DND-41 (cell line): ENCODE results near the gene SRP54.

Experiments used
- ATAC-seq: fragments of 200-7000 bp; cut with Tn5 transposase; 3 replicates; pipeline ENCODE4 v1.9.1; 2021; ENCODE audit warnings: low read depth; ENCODE audit not compliant: insufficient read depth
- DNase-seq: peaks from one replicate; pipeline ENCODE4 v3.0.0-alpha.2; 2020
- H2AFZ ChIP-seq: 2 replicates; pipeline ENCODE4 v1.6.0; 2012; ENCODE audit warnings: low read depth, low read length
- H3K27ac ChIP-seq: 2 replicates; pipeline ENCODE4 v1.5.1; 2012; ENCODE audit warnings: low read length, inconsistent platforms
- H3K27me3 ChIP-seq: fragments of 200-600 bp; sonication (generic); 2 replicates; pipeline ENCODE4 v1.6.0; 2012; ENCODE audit warnings: low read length, mild to moderate bottlenecking, inconsistent platforms; ENCODE audit not compliant: insufficient read depth, poor library complexity
- H3K36me3 ChIP-seq: 2 replicates; pipeline ENCODE4 v1.5.1; 2012; ENCODE audit warnings: low read length, inconsistent platforms; ENCODE audit not compliant: insufficient read depth
- H3K4me1 ChIP-seq: 2 replicates; pipeline ENCODE4 v1.5.1; 2012; ENCODE audit warnings: mild to moderate bottlenecking, low read length; ENCODE audit not compliant: insufficient read depth
- H3K4me2 ChIP-seq: 2 replicates; pipeline ENCODE4 v1.6.0; 2012; ENCODE audit warnings: mild to moderate bottlenecking, moderate library complexity, low read length, inconsistent platforms; ENCODE audit not compliant: insufficient read depth
- H3K4me3 ChIP-seq, 2 experiments: fragments of 200-600 bp in 1 of 2; shearing (Covaris generic) in 1 of 2; 2 replicates each; pipeline ENCODE4 v1.5.1; 2012 to 2016; ENCODE audit warnings: inconsistent platforms in 2 of 2, low read length in 2 of 2, mild to moderate bottlenecking in 2 of 2, low read depth in 1 of 2, moderate library complexity in 1 of 2
- H3K79me2 ChIP-seq: 2 replicates; pipeline ENCODE4 v1.6.0; 2012; ENCODE audit warnings: low read length, inconsistent platforms; ENCODE audit not compliant: insufficient read depth
- H3K9ac ChIP-seq: 2 replicates; pipeline ENCODE4 v1.6.0; 2012; ENCODE audit warnings: low read depth, mild to moderate bottlenecking, inconsistent platforms, low read length, moderate library complexity
- H3K9me3 ChIP-seq: 2 replicates; pipeline ENCODE4 v1.5.1; 2012; ENCODE audit warnings: low read length, moderate library complexity, mild to moderate bottlenecking, inconsistent platforms; ENCODE audit not compliant: insufficient read depth, severe bottlenecking
- H4K20me1 ChIP-seq: 2 replicates; pipeline ENCODE4 v1.6.0; 2012; ENCODE audit warnings: low read length; ENCODE audit not compliant: insufficient read depth
- CTCF ChIP-seq: IDR thresholded peaks from 2 replicates; pipeline ENCODE4 v1.5.1; 2012; ENCODE audit warnings: borderline replicate concordance, low read length, moderate library complexity, mild to moderate bottlenecking; ENCODE audit not compliant: poor library complexity, severe bottlenecking; ENCODE audit errors: extremely low read depth
- EZH2 ChIP-seq: IDR thresholded peaks from 3 replicates; pipeline ENCODE4 v1.6.1; 2012; ENCODE audit warnings: borderline replicate concordance, low read depth, mild to moderate bottlenecking, moderate library complexity, low read length, inconsistent platforms; ENCODE audit not compliant: severe bottlenecking

SRP54 gene

DNA sequence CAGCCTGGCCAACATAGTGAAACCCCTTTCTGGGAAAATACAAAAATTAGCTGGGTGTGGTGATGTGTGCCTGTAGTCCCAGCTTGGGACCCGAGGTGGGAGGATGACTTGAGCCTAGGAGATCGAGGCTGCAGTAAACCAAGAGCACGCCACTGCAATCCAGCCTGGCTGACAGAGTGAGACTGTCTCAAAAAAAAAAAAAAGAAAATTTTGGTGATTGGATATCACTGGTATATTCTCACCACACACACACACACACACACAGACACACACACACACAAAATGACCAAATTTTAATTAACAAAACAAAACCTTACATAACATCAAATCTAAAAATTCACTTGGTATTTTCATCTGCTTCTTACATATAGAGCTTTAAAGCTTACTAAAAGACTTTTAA lies 59.8 kb downstream of the SRP54 start:
- Histone ChIP-seq H3K79me2 (peaks cover 5% of the 10 kb centered on the region), H3K27me3 (no peaks in the 10 kb centered on the region), H3K9me3 (no peaks in the 10 kb centered on the region), H2AFZ (no peak overlapping the region), H3K27ac (no peak overlapping the region), H4K20me1 (no peaks in the 10 kb centered on the region), H3K9ac (no peak overlapping the region), H3K4me2 (no peak overlapping the region), H3K4me1 (peaks cover 21% of the 10 kb centered on the region), H3K36me3 (no peaks in the 10 kb centered on the region; the same call in 1 of the 2 replicates), H3K4me3 (no peak overlapping the region)
- ATAC-seq (no peak), DNase-seq (no peak)
- no peak for TF ChIP-seq CTCF
- TF ChIP-seq EZH2 = no peak

GRCh38 chr14:35043046-35043445 lies 60.3 kb downstream of the SRP54 start:
- TF ChIP-seq CTCF (no peak), EZH2 (no peak)
- no peak overlapping the region for H3K9ac ChIP-seq
- no peaks in the 10 kb centered on the region for H3K9me3 ChIP-seq
- no peak overlapping the region for H3K4me3 ChIP-seq
- H3K79me2 ChIP-seq = peaks cover 5% of the 10 kb centered on the region
- no peak for DNase-seq
- no peaks in the 10 kb centered on the region for H3K27me3 ChIP-seq
- no peak for ATAC-seq
- no peak overlapping the region for H2AFZ ChIP-seq
- H3K4me2 ChIP-seq = no peak overlapping the region
- H3K4me1 ChIP-seq = peaks cover 25% of the 10 kb centered on the region
- no peaks in the 10 kb centered on the region; the same call in 1 of the 2 replicates for H3K36me3 ChIP-seq
- no peak overlapping the region for H3K27ac ChIP-seq
- H4K20me1 ChIP-seq = no peaks in the 10 kb centered on the region

DNA sequence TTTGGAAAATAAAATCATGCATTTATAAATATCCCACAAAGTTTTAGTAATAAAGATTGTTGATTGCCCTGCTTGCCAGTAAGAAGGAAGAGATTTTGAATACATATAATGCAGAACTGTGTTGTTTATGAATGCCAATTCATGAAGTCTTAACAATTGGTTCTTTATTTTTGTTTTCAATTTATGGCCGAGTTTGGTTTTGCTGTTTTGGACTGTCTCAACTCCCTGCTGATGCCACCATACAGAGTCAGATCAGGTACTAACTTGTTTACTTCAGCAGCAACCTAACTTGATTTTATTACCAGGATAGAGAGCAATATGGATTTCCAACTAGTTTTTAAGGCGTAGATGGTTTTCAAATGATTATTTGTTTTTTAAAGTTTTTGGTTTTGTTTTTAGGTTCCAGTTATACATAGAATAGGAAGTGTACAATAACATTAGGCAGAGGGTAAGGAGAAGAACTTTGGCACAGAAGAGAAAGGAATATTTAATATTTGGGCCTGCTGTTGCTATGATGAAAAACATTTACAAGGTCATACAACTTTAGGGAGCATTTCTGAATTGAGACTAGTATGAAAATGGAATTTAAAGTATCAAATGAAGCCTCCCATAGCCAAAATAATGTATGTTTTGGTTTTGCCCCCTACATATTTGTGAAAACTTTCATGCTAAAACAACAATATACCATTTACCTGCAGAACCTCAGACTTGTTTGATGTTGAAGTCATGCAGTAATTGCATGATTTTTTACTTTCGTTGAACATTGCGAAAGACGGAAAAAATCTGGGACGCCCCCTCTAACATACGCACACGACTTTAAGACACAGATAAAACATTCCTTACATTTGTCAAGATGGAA lies 62.4 kb downstream of the SRP54 start:
- DNase-seq = no peak

More for the DNA sequence above, 62.4 kb downstream of the SRP54 start:
- TF ChIP-seq CTCF = no peak
- Histone ChIP-seq H3K9ac (peak overlapping the region; percentile 78), H3K36me3 (no peaks in the 10 kb centered on the region; the same call in 1 of the 2 replicates), H2AFZ (peak overlapping the region; percentile 78), H3K27me3 (no peaks in the 10 kb centered on the region), H3K4me1 (peaks cover 26% of the 10 kb centered on the region), H3K27ac (peak overlapping the region; percentile 59), H3K4me2 (peak overlapping the region; percentile 95), H3K9me3 (no peaks in the 10 kb centered on the region), H4K20me1 (no peaks in the 10 kb centered on the region), H3K79me2 (peaks cover 5% of the 10 kb centered on the region), H3K4me3 (peak overlapping the region; percentile 79 to 81; a peak in 3 of 4 replicates)
- 0 out of 3 replicates have a peak, but pooled peaks have one; percentile 1 for ATAC-seq
